Measurements from ENCODE around the gene RUBCNL.

RUBCNL gene

DNA sequence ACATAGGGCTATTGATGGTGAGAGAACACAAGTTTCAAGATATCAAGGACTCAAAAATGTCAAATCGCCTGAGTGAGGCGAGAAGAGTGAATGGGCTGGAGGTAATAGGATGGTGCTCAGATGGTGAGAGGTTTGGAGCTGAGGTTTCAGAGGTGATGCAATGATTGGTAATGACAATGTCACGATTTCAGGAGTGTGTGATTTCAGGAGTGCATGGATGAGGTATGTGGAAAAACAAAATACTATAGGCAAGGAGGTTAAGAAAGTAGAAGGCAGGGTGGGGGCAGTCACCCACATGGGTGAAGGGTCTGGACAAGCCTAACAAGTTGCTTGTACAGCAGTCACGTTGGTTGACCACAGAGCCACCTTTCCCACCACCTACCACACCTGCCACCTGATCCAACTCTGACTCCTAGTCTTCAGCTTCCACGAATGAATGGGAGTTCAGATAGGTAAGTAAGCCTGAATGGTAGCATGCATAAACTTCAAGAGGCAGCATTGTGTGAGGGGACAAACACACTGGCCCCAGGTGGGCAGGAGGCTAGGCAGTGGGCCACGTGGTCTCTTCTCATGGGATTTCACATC is 71.5 kb downstream of the RUBCNL start:
- TF ChIP-seq, protein P1, sequence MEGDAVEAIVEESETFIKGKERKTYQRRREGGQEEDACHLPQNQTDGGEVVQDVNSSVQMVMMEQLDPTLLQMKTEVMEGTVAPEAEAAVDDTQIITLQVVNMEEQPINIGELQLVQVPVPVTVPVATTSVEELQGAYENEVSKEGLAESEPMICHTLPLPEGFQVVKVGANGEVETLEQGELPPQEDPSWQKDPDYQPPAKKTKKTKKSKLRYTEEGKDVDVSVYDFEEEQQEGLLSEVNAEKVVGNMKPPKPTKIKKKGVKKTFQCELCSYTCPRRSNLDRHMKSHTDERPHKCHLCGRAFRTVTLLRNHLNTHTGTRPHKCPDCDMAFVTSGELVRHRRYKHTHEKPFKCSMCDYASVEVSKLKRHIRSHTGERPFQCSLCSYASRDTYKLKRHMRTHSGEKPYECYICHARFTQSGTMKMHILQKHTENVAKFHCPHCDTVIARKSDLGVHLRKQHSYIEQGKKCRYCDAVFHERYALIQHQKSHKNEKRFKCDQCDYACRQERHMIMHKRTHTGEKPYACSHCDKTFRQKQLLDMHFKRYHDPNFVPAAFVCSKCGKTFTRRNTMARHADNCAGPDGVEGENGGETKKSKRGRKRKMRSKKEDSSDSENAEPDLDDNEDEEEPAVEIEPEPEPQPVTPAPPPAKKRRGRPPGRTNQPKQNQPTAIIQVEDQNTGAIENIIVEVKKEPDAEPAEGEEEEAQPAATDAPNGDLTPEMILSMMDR (IDR thresholded peaks at IDR 0.05; ENCODE audit: low read depth, low read length, missing control alignments) = no peak
- in situ Hi-C loops (cut with HindIII; ENCODE audit: low sequenced_read_pairs) = no loop called here
- DNase-seq (ENCODE audit: low read depth) = no peak
- no peak overlapping the region for H3K4me3 ChIP-seq (ENCODE audit: low read depth, low read length)

DNA sequence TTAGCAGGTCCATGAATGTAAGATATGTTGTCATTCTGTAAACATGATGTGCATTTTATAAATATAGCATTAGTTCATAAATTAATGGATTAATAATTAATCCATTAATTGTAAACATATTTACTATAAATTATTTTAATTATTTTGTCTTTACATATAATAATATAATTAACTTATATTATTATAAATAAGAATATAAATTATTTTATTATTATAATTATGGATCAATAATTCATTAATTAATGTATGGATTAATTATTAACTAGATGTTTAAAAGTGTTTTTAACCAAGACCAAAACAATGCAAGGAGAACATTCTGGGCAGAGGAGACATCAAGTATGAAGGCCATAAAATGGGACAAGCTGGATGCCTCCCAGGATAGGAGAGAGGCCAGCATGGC is 72.0 kb downstream of the RUBCNL start:
- TF ChIP-seq, protein P1 (IDR thresholded peaks at IDR 0.05; ENCODE audit: low read depth, low read length, missing control alignments) = no peak
- no peak for DNase-seq (ENCODE audit: low read depth)
- no peak overlapping the region for H3K4me3 ChIP-seq (ENCODE audit: low read depth, low read length)
- in situ Hi-C loops (cut with HindIII; ENCODE audit: low sequenced_read_pairs) = no loop called here

DNA sequence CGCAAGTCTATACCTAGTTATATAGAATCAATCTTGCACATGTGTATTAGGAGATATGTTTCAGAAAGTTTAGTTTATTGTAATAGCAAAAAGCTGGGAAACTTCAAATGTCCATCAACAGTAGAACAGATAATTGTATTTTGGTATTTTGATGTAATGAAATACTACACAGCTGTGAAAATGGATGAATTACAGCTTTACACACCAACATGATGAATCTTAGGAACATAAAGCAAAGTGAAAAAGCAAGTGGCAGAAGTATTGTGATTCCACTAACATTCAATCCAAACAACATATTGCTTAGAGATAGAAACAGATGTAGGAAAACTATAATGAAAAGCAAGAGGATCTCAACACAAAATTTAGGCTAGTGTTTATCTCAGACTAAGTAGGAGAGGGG is 72.5 kb downstream of the RUBCNL start:
- DNase-seq (ENCODE audit: low read depth) = no peak
- TF ChIP-seq, protein P1 (IDR thresholded peaks at IDR 0.05; ENCODE audit: low read depth, low read length, missing control alignments) = no peak
- in situ Hi-C loops (cut with HindIII; ENCODE audit: low sequenced_read_pairs) = no loop called here
- H3K4me3 ChIP-seq (ENCODE audit: low read depth, low read length) = no peak overlapping the region

DNA sequence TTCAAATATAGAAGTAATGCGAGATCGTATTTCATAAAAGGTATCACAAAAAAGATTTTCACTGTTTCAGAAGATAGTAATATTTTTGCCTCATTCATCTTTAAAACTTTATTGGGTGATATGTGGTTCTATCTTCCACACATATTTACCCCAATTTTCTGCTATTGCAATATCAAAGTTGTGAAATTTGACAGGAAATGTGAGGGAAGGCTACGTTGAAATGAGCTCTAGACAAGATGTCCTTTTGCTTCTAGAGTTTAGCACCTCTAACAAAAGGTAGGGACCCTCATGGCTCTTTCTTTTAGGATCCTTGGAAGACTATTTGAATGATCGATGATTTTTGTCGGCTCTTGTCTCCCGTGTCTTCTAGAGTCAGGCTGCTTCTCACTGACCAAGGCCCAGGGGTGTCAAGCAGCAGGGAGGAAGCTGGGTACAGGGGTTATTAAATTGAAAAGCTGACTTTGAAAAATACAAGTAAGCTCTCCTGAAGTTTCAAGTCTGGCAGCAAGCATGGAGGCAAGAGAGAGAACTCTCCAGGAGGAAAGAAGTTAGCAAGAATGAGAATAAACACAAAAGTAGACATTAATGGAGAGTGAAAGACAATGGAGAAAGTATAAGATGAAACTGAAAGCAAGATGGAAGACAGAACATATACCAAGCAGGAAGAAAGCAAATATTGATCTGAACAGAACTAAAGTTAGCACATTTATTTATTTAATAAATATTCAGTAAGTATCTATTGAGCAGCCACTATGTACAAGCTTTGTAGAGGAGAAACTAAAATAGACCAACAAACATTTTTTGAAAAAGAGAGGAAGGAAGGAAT is 73.4 kb downstream of the RUBCNL start:
- TF ChIP-seq, protein P1 (IDR thresholded peaks at IDR 0.05; ENCODE audit: low read depth, low read length, missing control alignments) = no peak
- no peak for DNase-seq (ENCODE audit: low read depth)

DNA sequence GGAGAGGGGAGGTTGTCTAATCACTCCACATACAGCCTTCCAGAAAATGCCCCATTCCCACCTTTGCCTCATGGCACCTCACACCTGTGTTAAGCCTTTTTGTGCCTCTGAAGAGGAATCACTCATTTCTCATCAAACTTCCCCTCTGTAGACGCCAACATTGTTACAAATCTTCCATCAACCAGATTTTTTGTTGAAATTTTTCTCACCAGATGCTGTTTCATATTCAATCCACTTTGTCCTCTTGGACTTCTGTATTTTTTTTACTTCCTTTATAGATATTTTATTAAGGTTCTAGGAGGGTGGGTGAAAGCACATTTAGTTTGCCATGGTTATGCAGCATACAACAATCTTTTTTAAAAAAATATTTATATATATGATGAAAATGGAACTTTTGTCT is 74.0 kb downstream of the RUBCNL start:
- in situ Hi-C loops (cut with HindIII; ENCODE audit: low sequenced_read_pairs) = no loop called here
- TF ChIP-seq, protein P1 (IDR thresholded peaks at IDR 0.05; ENCODE audit: low read depth, low read length, missing control alignments) = no peak
- no peak for DNase-seq (ENCODE audit: low read depth)
- H3K4me3 ChIP-seq (ENCODE audit: low read depth, low read length) = no peak overlapping the region

More for the DNA sequence above, 73.4 kb downstream of the RUBCNL start:
- no peak overlapping the region for H3K4me3 ChIP-seq (ENCODE audit: low read depth, low read length)
- in situ Hi-C loops (cut with HindIII; ENCODE audit: low sequenced_read_pairs) = no loop called here

DNA sequence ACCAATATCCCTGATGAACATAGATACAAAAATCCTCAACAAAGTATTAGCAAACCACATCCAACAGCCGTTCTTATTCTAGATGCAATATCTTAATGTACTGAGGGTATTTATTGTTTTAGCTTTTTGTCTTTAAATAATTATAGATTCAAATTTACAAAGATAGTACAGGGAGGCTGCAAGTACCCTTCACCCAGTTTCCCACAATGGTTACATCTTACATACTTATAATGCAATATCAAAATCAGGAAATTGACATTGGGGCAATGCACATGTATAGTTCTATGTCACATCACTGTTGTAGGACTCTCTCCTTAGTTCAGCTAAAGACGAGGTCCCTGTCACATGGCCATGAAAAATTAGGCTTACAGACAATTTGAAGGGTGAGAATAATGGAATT is 75.8 kb downstream of the RUBCNL start:
- H3K4me3 ChIP-seq (ENCODE audit: low read depth, low read length) = no peak overlapping the region
- no peak for DNase-seq (ENCODE audit: low read depth)
- TF ChIP-seq, protein P1 (IDR thresholded peaks at IDR 0.05; ENCODE audit: low read depth, low read length, missing control alignments) = no peak
- in situ Hi-C loops (cut with HindIII; ENCODE audit: low sequenced_read_pairs) = no loop called here
